ENCODE measurements around the gene SSNA1. TPM values are rescaled to one million over a fixed set of nuclear protein-coding genes. Genes with fewer than 3 reads are reported as not detected.
A peak's percentile ranks its signal among the peaks of the same experiment; 100 is the strongest.

SSNA1 gene
- total RNA-seq, 1 donor from 2014 or later, result 40.9 TPM

GRCh38 chr9:137162505-137163364 lies 25.7 kb upstream of the SSNA1 start:
- no peak for TF ChIP-seq CTCF (IDR thresholded peaks at IDR 0.05; ENCODE audit: unreplicated experiment)
- no peak overlapping the region for H3K27ac Mint-ChIP-seq
- H3K36me3 Mint-ChIP-seq, result no peaks in the 10 kb centered on the region
- peaks cover 90% of the 10 kb centered on the region for H3K27me3 Mint-ChIP-seq (ENCODE audit: low read depth)
- H3K9me3 Mint-ChIP-seq, result no peaks in the 10 kb centered on the region
- H3K4me1 Mint-ChIP-seq, result peaks cover 5% of the 10 kb centered on the region
- peak in 1 of 2 experiments; percentile 53 for DNase-seq (ENCODE audit: low spot score in 2 of 2, unreplicated experiment in 2 of 2)
- H3K4me3 Mint-ChIP-seq, result peak overlapping the region; percentile 52

DNA sequence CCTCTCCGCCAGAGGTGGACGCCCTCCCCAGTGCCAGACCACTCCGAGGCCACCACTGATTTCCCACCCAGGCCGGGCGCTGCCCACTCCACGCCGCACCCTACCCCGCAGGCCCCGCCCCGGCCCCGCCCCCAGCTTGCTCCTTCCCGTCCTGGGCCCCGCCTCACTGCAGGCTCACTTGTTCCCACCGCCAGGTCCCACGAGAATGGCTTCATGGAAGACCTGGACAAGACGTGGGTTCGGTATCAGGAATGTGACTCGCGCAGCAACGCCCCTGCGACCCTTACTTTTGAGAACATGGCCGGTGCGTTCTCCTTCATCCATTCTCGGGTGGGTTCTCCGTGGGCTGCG lies 25.1 kb upstream of the SSNA1 start:
- no peaks in the 10 kb centered on the region for H3K36me3 Mint-ChIP-seq
- peak overlapping the region; percentile 52 for H3K4me3 Mint-ChIP-seq
- H3K27ac Mint-ChIP-seq, result no peak overlapping the region

GRCh38 chr9:137163805-137164204 lies 24.7 kb upstream of the SSNA1 start:
- Mint-ChIP-seq H3K9me3 (no peaks in the 10 kb centered on the region), H3K27ac (no peak overlapping the region), H3K36me3 (no peaks in the 10 kb centered on the region), H3K4me3 (no peak overlapping the region), H3K4me1 (peaks cover 5% of the 10 kb centered on the region), H3K27me3 (ENCODE audit: low read depth) (peaks cover 86% of the 10 kb centered on the region)
- no peak for DNase-seq (ENCODE audit: low spot score in 2 of 2, unreplicated experiment in 2 of 2)
- no peak for TF ChIP-seq CTCF (IDR thresholded peaks at IDR 0.05; ENCODE audit: unreplicated experiment)

More for the DNA sequence above, 25.1 kb upstream of the SSNA1 start:
- peaks cover 5% of the 10 kb centered on the region for H3K4me1 Mint-ChIP-seq
- TF ChIP-seq CTCF (IDR thresholded peaks at IDR 0.05; ENCODE audit: unreplicated experiment), result no peak
- H3K9me3 Mint-ChIP-seq, result no peaks in the 10 kb centered on the region
- DNase-seq (ENCODE audit: low spot score in 2 of 2, unreplicated experiment in 2 of 2), result no peak
- H3K27me3 Mint-ChIP-seq (ENCODE audit: low read depth), result peaks cover 88% of the 10 kb centered on the region

GRCh38 chr9:137164370-137165249 lies 23.9 kb upstream of the SSNA1 start:
- peaks cover 83% of the 10 kb centered on the region for H3K27me3 Mint-ChIP-seq (ENCODE audit: low read depth)
- no peak for DNase-seq (ENCODE audit: low spot score in 2 of 2, unreplicated experiment in 2 of 2)
- peaks cover 7% of the 10 kb centered on the region for H3K4me1 Mint-ChIP-seq
- no peaks in the 10 kb centered on the region for H3K9me3 Mint-ChIP-seq
- H3K36me3 Mint-ChIP-seq, result no peaks in the 10 kb centered on the region
- H3K27ac Mint-ChIP-seq, result no peak overlapping the region
- no peak overlapping the region for H3K4me3 Mint-ChIP-seq
- no peak for TF ChIP-seq CTCF (IDR thresholded peaks at IDR 0.05; ENCODE audit: unreplicated experiment)

DNA sequence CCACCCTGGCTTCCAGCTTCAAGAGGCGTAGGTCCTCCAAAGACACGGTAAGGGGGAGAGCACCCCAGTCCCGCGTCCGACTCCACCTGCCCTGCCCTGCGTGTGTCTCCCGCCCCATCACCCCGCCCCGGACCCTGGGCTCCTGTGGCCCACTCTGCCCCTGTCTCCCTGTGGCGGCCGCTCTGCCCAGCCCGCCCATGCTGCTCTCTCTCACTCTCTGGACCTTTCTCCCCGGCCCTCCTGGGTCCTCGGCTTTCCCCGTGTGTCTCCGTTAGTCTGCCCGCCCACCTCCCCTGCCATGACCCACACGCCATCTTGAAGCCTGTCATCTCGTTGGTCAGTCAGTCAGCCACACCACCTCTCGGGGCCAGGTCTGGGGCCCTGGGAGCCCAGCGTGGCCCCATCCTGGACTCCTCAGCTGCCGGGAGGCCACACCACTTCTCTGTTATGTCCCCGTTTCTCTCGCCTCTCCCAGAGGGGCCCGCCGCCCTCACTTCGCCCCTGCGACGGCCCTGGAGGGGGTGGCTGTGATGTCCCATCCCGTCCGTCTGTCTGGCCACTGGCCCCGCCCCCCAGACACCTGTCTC lies 23.1 kb upstream of the SSNA1 start:
- H3K27ac Mint-ChIP-seq, result no peak overlapping the region
- H3K4me1 Mint-ChIP-seq, result peaks cover 7% of the 10 kb centered on the region
- H3K27me3 Mint-ChIP-seq (ENCODE audit: low read depth), result peaks cover 81% of the 10 kb centered on the region
- TF ChIP-seq CTCF (IDR thresholded peaks at IDR 0.05; ENCODE audit: unreplicated experiment), result no peak
- no peak overlapping the region for H3K4me3 Mint-ChIP-seq
- H3K9me3 Mint-ChIP-seq, result no peaks in the 10 kb centered on the region
- DNase-seq (ENCODE audit: low spot score in 2 of 2, unreplicated experiment in 2 of 2), result no peak
- H3K36me3 Mint-ChIP-seq, result no peaks in the 10 kb centered on the region

Measured in mesothelial cell of epicardium (in vitro differentiated cells).